Suppressor macrophage treated with lipopolysaccharide for 4 hours (primary cell): ENCODE data around the gene PNISR.
A peak's percentile ranks its signal among the peaks of the same experiment; 100 is the strongest.
"Not testable (repeated sequence)": the region's sequence is repeated elsewhere in the genome, so short reads cannot be mapped to it uniquely, and the experiment has no call there.

Experiments used
- DNase-seq: peaks from one replicate; pipeline ENCODE4 v3.0.0-alpha.2; 2020

Gene PNISR, protein sequence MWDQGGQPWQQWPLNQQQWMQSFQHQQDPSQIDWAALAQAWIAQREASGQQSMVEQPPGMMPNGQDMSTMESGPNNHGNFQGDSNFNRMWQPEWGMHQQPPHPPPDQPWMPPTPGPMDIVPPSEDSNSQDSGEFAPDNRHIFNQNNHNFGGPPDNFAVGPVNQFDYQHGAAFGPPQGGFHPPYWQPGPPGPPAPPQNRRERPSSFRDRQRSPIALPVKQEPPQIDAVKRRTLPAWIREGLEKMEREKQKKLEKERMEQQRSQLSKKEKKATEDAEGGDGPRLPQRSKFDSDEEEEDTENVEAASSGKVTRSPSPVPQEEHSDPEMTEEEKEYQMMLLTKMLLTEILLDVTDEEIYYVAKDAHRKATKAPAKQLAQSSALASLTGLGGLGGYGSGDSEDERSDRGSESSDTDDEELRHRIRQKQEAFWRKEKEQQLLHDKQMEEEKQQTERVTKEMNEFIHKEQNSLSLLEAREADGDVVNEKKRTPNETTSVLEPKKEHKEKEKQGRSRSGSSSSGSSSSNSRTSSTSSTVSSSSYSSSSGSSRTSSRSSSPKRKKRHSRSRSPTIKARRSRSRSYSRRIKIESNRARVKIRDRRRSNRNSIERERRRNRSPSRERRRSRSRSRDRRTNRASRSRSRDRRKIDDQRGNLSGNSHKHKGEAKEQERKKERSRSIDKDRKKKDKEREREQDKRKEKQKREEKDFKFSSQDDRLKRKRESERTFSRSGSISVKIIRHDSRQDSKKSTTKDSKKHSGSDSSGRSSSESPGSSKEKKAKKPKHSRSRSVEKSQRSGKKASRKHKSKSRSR

GRCh38 chr6:99424761-99425646 is at the start of gene PNISR:
PNISR (minus strand) TSS chr6:99425308; CDS start chr6:99414659, 10,649 bp downstream.
- peak; percentile 98 for DNase-seq

DNA sequence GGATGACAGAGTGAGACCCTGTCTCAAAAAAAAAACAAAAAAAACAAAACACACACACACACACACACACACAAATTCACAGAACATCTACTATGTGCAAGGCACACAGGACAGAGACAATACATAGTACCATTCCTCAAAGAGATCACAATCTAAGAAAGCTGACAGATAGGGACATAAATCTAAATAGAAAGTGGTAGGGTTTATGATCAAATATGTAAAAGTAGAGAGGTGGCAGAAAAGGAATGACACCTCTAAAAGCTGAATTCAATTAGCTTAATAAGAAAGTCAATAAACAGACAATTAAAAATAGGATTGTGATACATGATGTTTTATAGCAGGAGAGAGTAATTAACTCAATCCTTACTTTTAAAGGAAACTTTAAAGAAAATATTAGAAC is 48.6 kb upstream of the PNISR start:
- no peak for DNase-seq

GRCh38 chr6:99471638-99472037 is 46.5 kb upstream of the PNISR start:
- no peak for DNase-seq

GRCh38 chr6:99467509-99468106 is 42.5 kb upstream of the PNISR start:
- peak; percentile 38 for DNase-seq

- DNase-seq: not testable (repeated sequence)
Measured at GRCh38 chr6:99459133-99459532, 34.0 kb upstream of the PNISR start.

GRCh38 chr6:99458319-99458718 is 33.2 kb upstream of the PNISR start:
- DNase-seq: peak; percentile 15

DNA sequence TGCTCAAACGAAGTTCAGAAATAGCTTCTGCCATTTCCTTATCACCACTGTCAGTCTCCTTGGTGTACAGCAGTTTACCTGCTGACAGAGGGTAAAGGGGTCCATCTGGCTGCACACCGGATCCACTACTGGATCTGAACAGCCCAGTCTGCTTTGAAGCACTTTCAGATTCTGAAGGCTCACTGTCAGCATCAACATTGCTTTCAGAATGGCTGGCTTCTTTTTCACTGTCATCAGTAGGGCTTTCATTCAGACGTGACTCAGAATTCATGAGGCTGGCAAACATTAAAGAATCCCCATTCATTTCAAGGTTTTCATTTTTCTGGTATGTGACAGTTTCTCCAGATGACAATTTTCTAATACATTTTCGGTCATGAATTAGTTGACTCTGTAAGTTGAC is 21.0 kb upstream of the PNISR start:
- no peak for DNase-seq

DNA sequence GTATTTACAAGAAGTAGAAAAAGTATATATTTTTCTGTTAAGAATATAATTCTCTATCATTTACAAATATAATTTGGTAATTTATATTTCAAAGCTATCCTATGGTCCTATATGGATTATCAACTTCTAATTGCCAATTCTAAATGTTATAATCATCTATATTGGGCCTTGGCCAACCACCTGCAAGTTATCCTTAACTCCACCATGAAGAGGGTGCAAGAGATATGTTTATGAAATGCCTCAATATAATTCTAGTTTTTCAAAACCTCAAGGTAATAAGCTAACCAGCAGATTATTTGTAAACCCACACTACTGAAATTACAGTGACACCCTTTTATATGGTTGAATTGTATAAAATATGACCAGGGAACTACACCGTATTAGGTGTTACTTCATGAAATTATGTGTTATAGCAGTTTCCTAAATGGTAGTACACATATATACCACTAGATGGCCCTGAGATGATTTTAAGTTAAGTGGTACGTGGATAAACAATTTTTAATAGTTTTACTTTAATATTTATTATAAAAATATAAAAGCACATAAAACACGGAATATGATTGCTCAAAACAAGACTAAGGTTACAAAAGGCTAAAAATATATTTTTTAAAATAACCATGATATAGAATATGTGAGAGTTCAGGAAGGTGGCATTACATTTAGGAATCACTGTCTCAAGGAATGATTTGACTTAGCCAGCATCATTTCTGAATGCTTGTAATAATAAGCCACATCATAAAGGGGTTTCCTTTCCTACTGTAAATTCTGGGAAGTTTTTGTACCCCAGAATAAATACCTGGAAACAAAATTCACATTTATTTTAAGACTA is 9.8 kb upstream of the PNISR start:
- DNase-seq: peak; percentile 40

- DNase-seq: no peak
Measured at GRCh38 chr6:99432877-99433276, 7.8 kb upstream of the PNISR start.

- no peak for DNase-seq
Measured at GRCh38 chr6:99431901-99432300, 6.8 kb upstream of the PNISR start.

DNA sequence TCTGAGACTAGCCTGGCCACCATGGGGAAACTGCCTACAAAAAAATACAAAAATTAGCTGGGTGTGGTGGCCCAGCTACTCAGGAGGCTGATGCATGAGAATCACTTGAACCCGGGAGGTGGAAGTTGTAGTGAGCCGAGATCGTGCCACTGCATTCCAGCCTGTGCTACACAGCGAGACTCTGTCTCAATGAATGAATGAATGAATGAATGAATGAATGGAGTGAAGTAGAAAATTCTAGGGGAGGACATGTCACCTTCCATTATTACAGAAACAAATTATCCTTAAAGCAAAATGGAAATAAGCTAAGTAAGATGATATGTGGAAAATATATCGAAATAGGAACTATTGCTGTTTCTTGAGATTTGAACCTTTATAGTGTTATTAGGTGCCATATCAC is 2.9 kb upstream of the PNISR start:
- DNase-seq: no peak

GRCh38 chr6:99426451-99426757 is 1.3 kb upstream of the PNISR start:
- no peak for DNase-seq

DNA sequence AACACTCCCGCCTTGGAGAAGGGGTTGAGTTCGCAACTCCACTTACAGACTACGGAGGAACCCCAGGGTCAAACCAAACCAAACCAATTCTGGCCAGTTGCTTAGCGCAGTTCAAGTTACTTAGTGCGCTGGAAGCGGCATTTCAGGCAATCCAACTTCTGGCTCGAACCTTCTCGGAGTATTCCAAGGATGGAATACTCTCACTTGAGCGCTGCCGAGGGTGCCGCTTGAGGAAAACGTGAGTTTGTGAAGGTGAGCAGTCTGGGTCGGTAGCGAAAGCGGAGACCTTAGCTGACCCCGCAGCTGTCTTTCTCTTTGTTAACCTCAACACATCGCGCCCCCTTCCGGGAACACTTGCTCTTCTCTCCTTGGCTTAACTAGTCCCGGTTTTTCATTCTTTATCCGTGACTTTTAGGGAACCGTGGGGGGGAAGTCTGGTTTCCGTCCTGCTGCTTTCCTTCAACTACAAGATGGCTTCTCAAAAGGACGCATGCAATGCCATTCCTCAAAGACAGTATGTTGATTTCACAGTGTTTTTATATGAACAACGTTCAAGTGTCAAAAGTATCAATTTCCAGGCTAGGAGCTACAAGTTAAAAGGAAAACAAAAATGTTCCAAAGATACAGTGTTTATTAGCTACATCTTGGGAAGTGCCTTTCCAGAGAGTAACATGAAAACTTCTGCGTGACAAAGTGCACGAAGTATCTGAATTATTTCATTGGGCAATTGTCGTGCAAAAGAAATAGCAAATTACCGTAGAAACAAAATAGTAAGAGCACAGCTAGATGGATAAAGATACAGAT is 741 bp upstream of the PNISR start:
- peak; percentile 93 for DNase-seq

DNA sequence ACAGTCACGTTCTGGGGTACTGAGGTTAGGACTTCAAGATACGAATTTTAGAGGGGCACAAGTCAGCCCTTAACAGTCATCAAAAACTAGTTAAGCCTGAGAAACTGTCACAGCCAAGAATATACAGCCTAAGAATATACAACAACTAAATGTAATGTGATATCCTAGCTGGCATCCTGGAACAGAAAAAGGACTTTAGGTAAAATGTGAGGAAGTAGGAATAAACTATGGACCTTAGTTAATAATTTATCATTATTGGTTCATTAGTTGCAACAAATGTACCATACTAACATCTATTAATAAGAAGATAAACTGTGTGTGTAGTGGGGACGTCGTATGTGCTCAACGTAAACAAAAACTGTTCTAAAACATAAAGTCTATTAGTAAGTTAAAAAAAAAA is 1.1 kb downstream of the PNISR start:
- no peak for DNase-seq

GRCh38 chr6:99422912-99423311 is 2.2 kb downstream of the PNISR start:
- no peak for DNase-seq

- DNase-seq: no peak
Measured at GRCh38 chr6:99416892-99417767, 8.0 kb downstream of the PNISR start.

- DNase-seq: no peak
Measured at GRCh38 chr6:99416226-99416625, 8.9 kb downstream of the PNISR start.

DNA sequence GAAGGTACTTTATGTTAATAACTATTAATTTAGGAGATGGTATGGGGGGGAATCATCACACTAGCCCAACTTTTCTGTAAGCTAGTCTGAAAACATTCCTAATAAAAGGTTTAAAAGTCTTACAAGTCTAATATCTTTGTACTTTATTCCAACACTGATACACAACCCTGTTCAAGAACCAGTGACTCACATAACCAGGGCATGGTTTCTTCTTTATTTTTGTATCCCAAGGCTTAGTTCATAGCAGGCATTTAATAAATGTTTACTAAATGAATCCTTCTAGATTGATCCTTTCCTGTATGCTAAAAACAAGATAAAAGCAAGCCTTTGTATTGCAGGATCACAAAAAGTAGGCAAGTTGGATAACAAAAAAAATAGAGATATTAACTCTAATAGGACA is 9.7 kb downstream of the PNISR start:
- no peak for DNase-seq

- no peak for DNase-seq
Measured at GRCh38 chr6:99412065-99412464, 13.0 kb downstream of the PNISR start.

- no peak for DNase-seq
Measured at GRCh38 chr6:99409672-99410071, 15.4 kb downstream of the PNISR start.
